Stimulated activated CD8-positive, alpha-beta memory T cell treated with anti-CD3 and anti-CD28 coated beads, Interleukin-4, amount 100 ng/mL, for 24 hours (primary cell): ENCODE results near the gene WNT6.

ENCODE experiments used
- DNase-seq: peaks from one replicate; pipeline ENCODE4 v3.0.0-alpha.2; 2020; ENCODE audit warnings: low read depth

WNT6 gene

DNA sequence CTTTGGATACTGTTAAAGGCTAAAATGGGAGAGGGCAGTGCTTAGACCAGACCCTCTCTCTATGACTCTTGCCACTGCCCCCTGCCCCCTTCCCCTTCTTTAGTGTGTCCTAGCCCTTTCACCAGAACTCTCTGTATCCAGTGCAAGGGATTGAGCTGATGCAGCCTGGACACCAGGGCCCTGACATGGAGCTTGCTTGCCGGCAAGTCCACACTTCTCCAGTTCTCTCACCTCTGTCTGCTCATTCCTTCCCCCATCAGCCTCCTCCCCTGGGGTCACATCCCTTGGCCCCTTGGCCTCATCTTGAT lies 1.5 kb upstream of the WNT6 start:
- DNase-seq, result no peak

GRCh38 chr2:218858671-218859555 lies 692 bp upstream of the WNT6 start:
- no peak for DNase-seq

- no peak for DNase-seq
Observed at GRCh38 chr2:218859988-218860831, 605 bp downstream of the WNT6 start.

DNA sequence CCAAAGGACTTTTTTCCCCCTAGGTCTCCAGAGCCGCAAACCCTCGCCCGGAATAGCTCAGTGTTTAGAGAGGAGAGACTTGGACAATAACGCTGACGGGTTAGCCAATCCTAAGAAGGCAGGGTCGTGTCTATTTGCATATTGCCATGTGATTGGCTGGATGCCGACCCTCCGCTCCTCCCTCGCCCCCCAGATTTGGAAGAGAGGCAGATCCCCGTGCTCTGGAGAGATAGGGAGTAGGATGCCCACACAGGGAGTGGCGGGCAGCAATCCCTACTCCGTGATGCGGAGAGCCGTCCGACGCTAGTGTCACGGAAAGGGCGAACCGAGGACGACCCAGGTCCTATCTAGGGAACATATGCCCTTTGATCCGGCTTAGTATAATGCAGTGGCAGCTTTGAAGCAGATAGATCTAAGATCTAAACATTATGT lies 1.4 kb downstream of the WNT6 start:
- no peak for DNase-seq

GRCh38 chr2:218861645-218862318 lies 2.2 kb downstream of the WNT6 start:
- DNase-seq, result no peak

DNA sequence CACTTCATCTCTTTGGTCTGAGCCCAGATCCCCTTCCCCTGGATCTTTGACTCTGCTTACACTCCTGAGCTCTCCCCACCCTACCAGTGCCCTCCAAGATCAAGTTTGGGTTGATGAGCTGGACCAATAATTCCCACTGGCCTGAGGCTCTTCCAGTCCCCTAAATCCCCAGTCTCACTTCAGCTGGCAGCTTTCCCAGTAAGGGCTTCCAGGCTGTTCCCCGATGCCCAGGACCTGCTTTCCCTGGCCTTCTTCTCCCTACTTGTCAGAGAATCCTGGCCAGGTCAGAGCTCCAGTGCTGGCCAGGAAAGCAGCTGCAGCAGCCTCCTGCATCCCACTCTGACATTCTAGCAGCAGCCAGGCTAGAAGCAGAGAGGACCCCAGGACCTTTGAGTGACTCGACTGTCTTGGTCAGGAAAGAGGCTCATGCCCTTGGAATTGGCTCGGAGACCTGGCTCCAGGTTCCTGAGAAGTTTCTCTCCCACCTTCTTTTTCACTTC lies 3.5 kb downstream of the WNT6 start:
- no peak for DNase-seq

- DNase-seq, result no peak
Observed at GRCh38 chr2:218865396-218865795, 5.8 kb downstream of the WNT6 start.

- no peak for DNase-seq
Observed at GRCh38 chr2:218865999-218866398, 6.4 kb downstream of the WNT6 start.

DNA sequence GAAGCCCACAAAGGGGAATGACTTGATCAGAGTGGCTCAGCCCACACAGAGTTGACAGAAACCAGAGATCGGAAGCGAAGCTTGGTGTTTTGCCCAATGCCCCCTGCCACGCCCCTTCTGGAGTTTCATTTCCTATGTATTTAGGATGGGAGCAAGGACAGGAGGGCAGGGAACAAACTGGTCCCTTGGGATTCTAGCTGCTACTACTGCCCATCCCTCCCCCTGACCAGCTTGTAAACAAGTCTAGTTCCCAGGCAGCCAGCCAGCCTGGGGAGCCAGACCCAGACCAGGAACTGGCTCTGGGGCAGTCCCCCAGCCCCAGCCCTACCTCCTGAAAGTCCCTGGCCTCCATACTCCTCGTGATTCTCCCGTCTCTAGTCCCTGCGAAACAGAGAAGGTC lies 8.3 kb downstream of the WNT6 start:
- DNase-seq, result no peak

DNA sequence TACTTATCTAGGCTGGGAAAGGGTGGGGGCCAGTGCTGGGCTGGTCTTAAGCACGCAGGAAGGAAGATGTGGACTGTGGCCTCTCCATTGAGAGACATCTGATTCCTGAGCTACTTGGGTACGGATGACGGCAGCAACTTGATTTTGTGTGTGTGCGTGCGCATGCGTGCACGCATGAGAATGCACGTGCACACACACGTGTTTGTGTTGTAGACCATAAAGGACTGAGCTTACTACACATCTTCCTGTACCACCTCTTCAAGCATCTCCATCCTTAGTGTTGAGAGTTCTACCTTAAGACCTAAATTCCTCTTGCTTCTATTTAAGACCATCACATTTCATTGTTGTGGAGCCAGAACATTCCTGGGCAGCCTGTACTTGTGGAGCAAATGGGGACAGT lies 9.5 kb downstream of the WNT6 start:
- DNase-seq, result no peak

DNA sequence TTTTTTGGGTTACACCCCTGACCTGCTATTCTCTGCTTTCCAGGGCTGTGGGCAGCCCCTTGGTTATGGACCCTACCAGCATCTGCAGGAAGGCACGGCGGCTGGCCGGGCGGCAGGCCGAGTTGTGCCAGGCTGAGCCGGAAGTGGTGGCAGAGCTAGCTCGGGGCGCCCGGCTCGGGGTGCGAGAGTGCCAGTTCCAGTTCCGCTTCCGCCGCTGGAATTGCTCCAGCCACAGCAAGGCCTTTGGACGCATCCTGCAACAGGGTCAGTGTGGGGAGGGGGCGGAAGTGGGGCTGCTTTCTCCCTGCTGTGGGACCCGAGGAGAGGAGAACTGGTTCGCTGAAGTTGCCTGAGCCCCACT lies 11.4 kb downstream of the WNT6 start:
- no peak for DNase-seq

DNA sequence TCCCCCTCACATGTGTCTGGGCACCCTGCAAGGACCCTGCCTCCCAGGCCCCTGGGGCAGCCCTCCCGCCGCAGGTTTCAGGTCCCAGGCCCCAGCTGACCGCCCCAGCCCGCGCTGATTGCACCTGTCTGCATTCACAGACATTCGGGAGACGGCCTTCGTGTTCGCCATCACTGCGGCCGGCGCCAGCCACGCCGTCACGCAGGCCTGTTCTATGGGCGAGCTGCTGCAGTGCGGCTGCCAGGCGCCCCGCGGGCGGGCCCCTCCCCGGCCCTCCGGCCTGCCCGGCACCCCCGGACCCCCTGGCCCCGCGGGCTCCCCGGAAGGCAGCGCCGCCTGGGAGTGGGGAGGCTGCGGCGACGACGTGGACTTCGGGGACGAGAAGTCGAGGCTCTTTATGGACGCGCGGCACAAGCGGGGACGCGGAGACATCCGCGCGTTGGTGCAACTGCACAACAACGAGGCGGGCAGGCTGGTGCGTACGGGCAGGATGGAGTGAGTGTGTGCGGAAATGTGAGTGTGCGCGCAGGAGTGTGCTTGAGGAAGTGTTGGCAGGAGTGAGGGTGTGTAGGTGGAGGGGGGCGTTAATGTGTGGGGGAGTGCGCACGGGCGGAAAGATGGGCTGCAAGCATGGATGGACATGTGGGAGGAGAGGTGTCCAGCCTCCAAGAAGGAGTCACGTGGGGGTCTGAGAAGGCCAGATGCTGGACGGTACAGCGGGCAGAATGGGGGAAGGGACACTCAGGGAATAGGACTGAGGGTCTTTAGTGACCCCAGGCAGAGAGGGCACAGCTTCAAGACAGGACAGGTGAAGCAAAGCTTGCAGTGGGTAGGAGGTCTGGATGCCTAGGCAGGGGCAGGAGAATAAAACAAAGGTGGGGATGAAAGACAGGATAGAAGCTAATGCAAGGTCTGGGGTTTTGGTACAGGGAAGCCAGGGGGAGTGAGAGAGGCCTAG lies 12.0 kb downstream of the WNT6 start:
- no peak for DNase-seq

GRCh38 chr2:218872645-218873358 lies 13.2 kb downstream of the WNT6 start:
- no peak for DNase-seq

DNA sequence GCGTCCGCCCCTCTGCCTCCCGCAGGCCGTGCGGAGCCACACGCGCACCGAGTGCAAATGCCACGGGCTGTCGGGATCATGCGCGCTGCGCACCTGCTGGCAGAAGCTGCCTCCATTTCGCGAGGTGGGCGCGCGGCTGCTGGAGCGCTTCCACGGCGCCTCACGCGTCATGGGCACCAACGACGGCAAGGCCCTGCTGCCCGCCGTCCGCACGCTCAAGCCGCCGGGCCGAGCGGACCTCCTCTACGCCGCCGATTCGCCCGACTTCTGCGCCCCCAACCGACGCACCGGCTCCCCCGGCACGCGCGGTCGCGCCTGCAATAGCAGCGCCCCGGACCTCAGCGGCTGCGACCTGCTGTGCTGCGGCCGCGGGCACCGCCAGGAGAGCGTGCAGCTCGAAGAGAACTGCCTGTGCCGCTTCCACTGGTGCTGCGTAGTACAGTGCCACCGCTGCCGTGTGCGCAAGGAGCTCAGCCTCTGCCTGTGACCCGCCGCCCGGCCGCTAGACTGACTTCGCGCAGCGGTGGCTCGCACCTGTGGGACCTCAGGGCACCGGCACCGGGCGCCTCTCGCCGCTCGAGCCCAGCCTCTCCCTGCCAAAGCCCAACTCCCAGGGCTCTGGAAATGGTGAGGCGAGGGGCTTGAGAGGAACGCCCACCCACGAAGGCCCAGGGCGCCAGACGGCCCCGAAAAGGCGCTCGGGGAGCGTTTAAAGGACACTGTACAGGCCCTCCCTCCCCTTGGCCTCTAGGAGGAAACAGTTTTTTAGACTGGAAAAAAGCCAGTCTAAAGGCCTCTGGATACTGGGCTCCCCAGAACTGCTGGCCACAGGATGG lies 14.0 kb downstream of the WNT6 start:
- DNase-seq, result no peak

- no peak for DNase-seq
Observed at GRCh38 chr2:218875692-218876246, 16.2 kb downstream of the WNT6 start.

- DNase-seq, result no peak
Observed at GRCh38 chr2:218876562-218877219, 17.1 kb downstream of the WNT6 start.

DNA sequence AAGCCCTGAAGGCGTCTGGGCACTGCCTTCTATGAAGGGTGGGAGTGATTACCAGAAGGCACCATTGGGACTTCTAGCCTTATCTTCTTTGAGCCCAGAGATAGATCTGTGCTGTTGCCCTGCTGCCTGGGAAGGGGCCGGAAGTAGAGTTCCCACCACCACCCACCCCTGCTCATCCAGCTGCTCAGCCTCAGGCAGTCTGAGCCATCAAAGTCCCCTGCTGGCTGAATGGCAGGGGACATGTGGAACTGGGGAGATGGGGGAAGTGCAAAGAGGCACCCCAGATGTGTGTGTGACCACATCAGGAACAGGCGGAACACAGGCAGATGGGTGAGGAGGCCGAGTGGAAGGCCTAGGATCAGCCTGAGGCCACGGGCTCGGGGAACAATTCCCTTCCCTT lies 17.7 kb downstream of the WNT6 start:
- no peak for DNase-seq

- DNase-seq, result no peak
Observed at GRCh38 chr2:218877891-218878290, 18.3 kb downstream of the WNT6 start.

GRCh38 chr2:218878486-218878885 lies 18.9 kb downstream of the WNT6 start:
- no peak for DNase-seq
